SK-N-SH treated with all-trans-retinoic acid at 6 μM for 48 hours (cell line): ENCODE measurements around the gene RASEF.

ENCODE experiments used
- ARNTL ChIP-seq: fragments of 450-650 bp; formaldehyde crosslinking; IDR thresholded peaks from 2 replicates; pipeline ENCODE4 v1.5.0; 2020; ENCODE audit warnings: low read depth, mild to moderate bottlenecking, moderate library complexity, borderline replicate concordance
- GLIS3 ChIP-seq: fragments of 250-450 bp; sonication (Bioruptor Pico); IDR thresholded peaks from 2 replicates; pipeline ENCODE4 v1.5.0; 2020; ENCODE audit warnings: mild to moderate bottlenecking, moderate library complexity
- ISL1 ChIP-seq: fragments of 250-450 bp; sonication (Bioruptor Pico); IDR thresholded peaks from 2 replicates; pipeline ENCODE4 v2.1.2; 2022; ENCODE audit warnings: mild to moderate bottlenecking, moderate library complexity
- OSR1 ChIP-seq: fragments of 250-450 bp; sonication (Bioruptor Pico); IDR thresholded peaks from 2 replicates; pipeline ENCODE4 v1.8.0; 2022; ENCODE audit warnings: moderate library complexity, mild to moderate bottlenecking, inconsistent platforms
- PATZ1 ChIP-seq: fragments of 250-450 bp; sonication (Bioruptor Pico); IDR thresholded peaks from 2 replicates; pipeline ENCODE4 v1.8.0; 2020; ENCODE audit warnings: mild to moderate bottlenecking, moderate library complexity, borderline replicate concordance
- POU6F1 ChIP-seq: fragments of 250-450 bp; sonication (Bioruptor Pico); IDR thresholded peaks from 2 replicates; pipeline ENCODE4 v1.8.0; 2021; ENCODE audit warnings: low read depth, mild to moderate bottlenecking, moderate library complexity, borderline replicate concordance
- SNAI2 ChIP-seq: fragments of 250-450 bp; sonication (Bioruptor Pico); IDR thresholded peaks from 2 replicates; pipeline ENCODE4 v1.5.0; 2020; ENCODE audit warnings: mild to moderate bottlenecking, moderate library complexity
- TCF4 ChIP-seq: fragments of 250-450 bp; sonication (Bioruptor Pico); IDR thresholded peaks from 2 replicates; pipeline ENCODE4 v1.8.0; 2021; ENCODE audit warnings: mild to moderate bottlenecking, moderate library complexity, borderline replicate concordance
- TOX ChIP-seq: fragments of 250-450 bp; sonication (Bioruptor Pico); IDR thresholded peaks from 2 replicates; pipeline ENCODE4 v1.8.0; 2021; ENCODE audit warnings: mild to moderate bottlenecking, moderate library complexity, borderline replicate concordance
- ZC3H10 ChIP-seq: fragments of 250-450 bp; sonication (Bioruptor Pico); IDR thresholded peaks from 2 replicates; pipeline ENCODE4 v1.5.1; 2021; ENCODE audit warnings: mild to moderate bottlenecking, moderate library complexity
- ZFP3 ChIP-seq: fragments of 250-450 bp; sonication (Bioruptor Pico); IDR thresholded peaks from 2 replicates; pipeline ENCODE4 v1.5.0; 2020; ENCODE audit warnings: mild to moderate bottlenecking, moderate library complexity
- ZFP30 ChIP-seq: fragments of 450-650 bp; formaldehyde crosslinking; IDR thresholded peaks from 2 replicates; pipeline ENCODE4 v1.5.0; 2022; ENCODE audit warnings: mild to moderate bottlenecking, moderate library complexity
- TF ChIP-seq, protein P1 (sequence below): fragments of 250-450 bp; sonication (Bioruptor Pico); IDR thresholded peaks from 2 replicates; pipeline ENCODE4 v1.5.1; 2020; ENCODE audit warnings: low read depth, mild to moderate bottlenecking, moderate library complexity

DNA sequence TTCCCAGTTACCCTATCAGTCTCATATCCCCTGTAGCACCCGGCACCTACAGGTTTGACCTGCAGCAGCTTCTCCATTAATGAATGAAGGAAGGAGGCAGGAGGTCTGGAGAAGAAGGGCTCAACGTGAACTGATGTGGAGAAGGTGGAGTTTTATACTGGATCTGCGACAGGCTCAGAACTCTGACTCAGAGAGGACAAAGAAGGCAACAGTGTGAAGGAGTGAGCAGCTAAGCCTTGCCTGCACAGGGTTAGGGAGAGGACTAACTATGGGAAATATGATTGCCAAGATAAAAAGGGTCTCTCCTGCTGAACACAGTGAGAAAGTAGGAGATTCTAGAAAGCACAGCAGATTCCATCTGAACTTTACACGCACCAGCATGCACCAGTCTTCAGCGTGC, 23.6 kb downstream of the RASEF start:
- TF ChIP-seq PATZ1 (CRISPR knock-in tag) (no peak), TOX (CRISPR knock-in tag) (no peak), OSR1 (no peak), ARNTL (CRISPR knock-in tag) (no peak), ISL1 (CRISPR knock-in tag) (no peak), ZFP3 (CRISPR knock-in tag) (no peak), SNAI2 (no peak), TCF4 (CRISPR knock-in tag) (no peak), GLIS3 (no peak), ZC3H10 (CRISPR knock-in tag) (no peak), POU6F1 (CRISPR knock-in tag) (no peak), ZFP30 (CRISPR knock-in tag) (no peak)
- TF ChIP-seq, protein P1, sequence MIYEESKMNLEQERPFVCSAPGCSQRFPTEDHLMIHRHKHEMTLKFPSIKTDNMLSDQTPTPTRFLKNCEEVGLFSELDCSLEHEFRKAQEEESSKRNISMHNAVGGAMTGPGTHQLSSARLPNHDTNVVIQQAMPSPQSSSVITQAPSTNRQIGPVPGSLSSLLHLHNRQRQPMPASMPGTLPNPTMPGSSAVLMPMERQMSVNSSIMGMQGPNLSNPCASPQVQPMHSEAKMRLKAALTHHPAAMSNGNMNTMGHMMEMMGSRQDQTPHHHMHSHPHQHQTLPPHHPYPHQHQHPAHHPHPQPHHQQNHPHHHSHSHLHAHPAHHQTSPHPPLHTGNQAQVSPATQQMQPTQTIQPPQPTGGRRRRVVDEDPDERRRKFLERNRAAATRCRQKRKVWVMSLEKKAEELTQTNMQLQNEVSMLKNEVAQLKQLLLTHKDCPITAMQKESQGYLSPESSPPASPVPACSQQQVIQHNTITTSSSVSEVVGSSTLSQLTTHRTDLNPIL (CRISPR knock-in tag): no peak
